ENCODE results near the gene HOXC11.

HOXC11 gene

GRCh38 chr12:53938326-53939140, 34.4 kb upstream of the HOXC11 start, which contains the start of gene HOXC13:
Gene HOXC13, plus strand, starts transcription at chr12:53938831. Its CDS starts 76 bp downstream, at chr12:53938907.
- TF ChIP-seq ISL1 (CRISPR knock-in tag; IDR thresholded peaks at IDR 0.05) = no peak
- no peak for TF ChIP-seq CSRNP3 (CRISPR knock-in tag; IDR thresholded peaks at IDR 0.05)
- no peak for TF ChIP-seq ZFP30 (CRISPR knock-in tag; IDR thresholded peaks at IDR 0.05)
- no peak for TF ChIP-seq SNAI2 (CRISPR knock-in tag; IDR thresholded peaks at IDR 0.05)
- no peak for TF ChIP-seq CREB5 (CRISPR knock-in tag; IDR thresholded peaks at IDR 0.05; ENCODE audit: low read depth)
- TF ChIP-seq GLIS3 (CRISPR knock-in tag; IDR thresholded peaks at IDR 0.05) = no peak
- TF ChIP-seq PATZ1 (CRISPR knock-in tag; IDR thresholded peaks at IDR 0.05; ENCODE audit: borderline replicate concordance) = no peak
- TF ChIP-seq OSR1 (CRISPR knock-in tag; IDR thresholded peaks at IDR 0.05) = no peak
- TF ChIP-seq TOX (CRISPR knock-in tag; IDR thresholded peaks at IDR 0.05; ENCODE audit: borderline replicate concordance) = no peak
- ATAC-seq = peak; percentile 31

- TF ChIP-seq TCF4 (CRISPR knock-in tag; IDR thresholded peaks at IDR 0.05; ENCODE audit: borderline replicate concordance) (no peak), CSRNP3 (CRISPR knock-in tag; IDR thresholded peaks at IDR 0.05) (no peak), ESRRG (CRISPR knock-in tag; IDR thresholded peaks at IDR 0.05) (no peak), ZFP30 (CRISPR knock-in tag; IDR thresholded peaks at IDR 0.05) (no peak), BACH2 (CRISPR knock-in tag; IDR thresholded peaks at IDR 0.05; ENCODE audit: borderline replicate concordance) (no peak), PPARA (CRISPR knock-in tag; IDR thresholded peaks at IDR 0.05; ENCODE audit: borderline replicate concordance) (no peak), ZNF70 (CRISPR knock-in tag; IDR thresholded peaks at IDR 0.05) (no peak), SNAI2 (CRISPR knock-in tag; IDR thresholded peaks at IDR 0.05) (no peak), ZC3H10 (CRISPR knock-in tag; IDR thresholded peaks at IDR 0.05) (no peak), POU6F1 (CRISPR knock-in tag; IDR thresholded peaks at IDR 0.05; ENCODE audit: borderline replicate concordance, low read depth) (no peak), OSR1 (CRISPR knock-in tag; IDR thresholded peaks at IDR 0.05) (no peak), ARNTL (CRISPR knock-in tag; IDR thresholded peaks at IDR 0.05; ENCODE audit: borderline replicate concordance, low read depth) (no peak)
- peak; percentile 23; the same call in 1 of the 3 replicates for ATAC-seq
Measured at GRCh38 chr12:53939141-53940108, 33.5 kb upstream of the HOXC11 start.

GRCh38 chr12:53940443-53941014, 32.4 kb upstream of the HOXC11 start:
- no peak for ATAC-seq
- no peak for TF ChIP-seq ZNF565 (CRISPR knock-in tag; conservative IDR thresholded peaks at IDR 0.05; ENCODE audit: low read depth)
- no peak for TF ChIP-seq CREB5 (CRISPR knock-in tag; IDR thresholded peaks at IDR 0.05; ENCODE audit: low read depth)
- no peak for TF ChIP-seq CSRNP3 (CRISPR knock-in tag; IDR thresholded peaks at IDR 0.05)
- TF ChIP-seq TSHZ2 (CRISPR knock-in tag; IDR thresholded peaks at IDR 0.05) = no peak
